ENCODE measurements around the gene CCDC33. TPM values are rescaled to one million over a fixed set of nuclear protein-coding genes. Genes with fewer than 3 reads are reported as not detected.

The CCDC33 gene
- total RNA-seq, 1 experiment from 2014 or later, result 2.7 TPM

DNA sequence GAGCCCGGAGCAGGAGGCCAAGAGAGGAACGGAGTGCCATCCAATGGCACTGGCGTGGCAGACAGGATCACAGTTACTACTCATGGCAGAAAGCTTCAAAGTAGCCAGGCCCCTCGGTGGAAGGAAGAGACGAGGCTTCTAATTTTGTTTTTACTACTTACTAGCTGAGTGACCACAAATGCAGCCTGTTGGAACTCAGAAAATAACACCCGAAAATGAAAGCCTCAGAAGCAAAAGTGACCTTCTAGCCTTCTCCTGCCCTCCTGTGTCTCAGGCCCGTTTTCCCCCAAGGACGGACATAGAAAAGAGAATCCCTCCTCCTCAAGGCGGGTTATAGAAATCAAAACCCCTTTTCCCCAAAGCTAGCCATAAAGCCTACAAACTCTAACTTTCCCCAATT, 23.6 kb upstream of the CCDC33 start:
- TF ChIP-seq, protein P1, sequence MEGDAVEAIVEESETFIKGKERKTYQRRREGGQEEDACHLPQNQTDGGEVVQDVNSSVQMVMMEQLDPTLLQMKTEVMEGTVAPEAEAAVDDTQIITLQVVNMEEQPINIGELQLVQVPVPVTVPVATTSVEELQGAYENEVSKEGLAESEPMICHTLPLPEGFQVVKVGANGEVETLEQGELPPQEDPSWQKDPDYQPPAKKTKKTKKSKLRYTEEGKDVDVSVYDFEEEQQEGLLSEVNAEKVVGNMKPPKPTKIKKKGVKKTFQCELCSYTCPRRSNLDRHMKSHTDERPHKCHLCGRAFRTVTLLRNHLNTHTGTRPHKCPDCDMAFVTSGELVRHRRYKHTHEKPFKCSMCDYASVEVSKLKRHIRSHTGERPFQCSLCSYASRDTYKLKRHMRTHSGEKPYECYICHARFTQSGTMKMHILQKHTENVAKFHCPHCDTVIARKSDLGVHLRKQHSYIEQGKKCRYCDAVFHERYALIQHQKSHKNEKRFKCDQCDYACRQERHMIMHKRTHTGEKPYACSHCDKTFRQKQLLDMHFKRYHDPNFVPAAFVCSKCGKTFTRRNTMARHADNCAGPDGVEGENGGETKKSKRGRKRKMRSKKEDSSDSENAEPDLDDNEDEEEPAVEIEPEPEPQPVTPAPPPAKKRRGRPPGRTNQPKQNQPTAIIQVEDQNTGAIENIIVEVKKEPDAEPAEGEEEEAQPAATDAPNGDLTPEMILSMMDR (IDR thresholded peaks at IDR 0.05; ENCODE audit: unreplicated experiment), result no peak
- no peaks in the 10 kb centered on the region for H3K9me3 Mint-ChIP-seq (ENCODE audit: low read depth, unreplicated experiment)
- H3K4me1 Mint-ChIP-seq (ENCODE audit: low read depth, unreplicated experiment), result peaks cover 42% of the 10 kb centered on the region
- H3K27ac Mint-ChIP-seq (ENCODE audit: unreplicated experiment), result no peak overlapping the region
- H3K4me3 Mint-ChIP-seq (ENCODE audit: low read depth, unreplicated experiment), result no peak overlapping the region
- BruUV-seq (replicated peaks), result no TSS peak
- intact Hi-C loops (cut with micrococcal nuclease; ENCODE audit: unreplicated experiment), result no loop called here
- peaks cover 5% of the 10 kb centered on the region for H3K36me3 Mint-ChIP-seq (ENCODE audit: insufficient read depth, unreplicated experiment)
- CTCF ChIA-PET, result no interaction called here
- DNase-seq, result no peak
- H3K27me3 Mint-ChIP-seq (ENCODE audit: unreplicated experiment), result peaks cover 38% of the 10 kb centered on the region

DNA sequence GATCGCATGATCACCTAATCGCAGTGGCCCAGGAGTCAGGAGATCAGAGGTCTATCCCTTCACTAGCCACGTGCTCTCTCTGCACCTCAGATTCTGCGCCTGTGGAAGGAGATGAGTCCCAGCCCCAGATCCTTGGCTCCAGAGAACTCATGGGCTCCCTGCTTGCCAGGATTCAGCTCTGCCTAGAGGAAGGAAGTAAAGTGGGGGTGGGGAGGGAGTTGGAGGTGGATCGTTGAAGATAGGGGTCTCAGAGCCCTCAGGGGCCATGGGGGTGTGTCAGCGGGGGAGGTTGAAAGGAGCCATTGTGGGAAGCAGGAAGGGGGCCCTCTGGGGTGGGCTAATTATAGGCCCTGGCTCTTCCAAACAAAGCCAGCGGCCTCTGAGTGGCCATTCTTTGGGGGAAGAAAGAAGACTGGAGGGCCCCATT, 22.3 kb upstream of the CCDC33 start:
- DNase-seq, result no peak
- Mint-ChIP-seq H3K9me3 (ENCODE audit: low read depth, unreplicated experiment) (no peaks in the 10 kb centered on the region), H3K36me3 (ENCODE audit: insufficient read depth, unreplicated experiment) (peaks cover 5% of the 10 kb centered on the region), H3K4me1 (ENCODE audit: low read depth, unreplicated experiment) (peaks cover 41% of the 10 kb centered on the region), H3K27ac (ENCODE audit: unreplicated experiment) (no peak overlapping the region), H3K4me3 (ENCODE audit: low read depth, unreplicated experiment) (no peak overlapping the region), H3K27me3 (ENCODE audit: unreplicated experiment) (peaks cover 29% of the 10 kb centered on the region)
- CTCF ChIA-PET, result interaction anchor here (0.7 kb wide), 1 partner anchor 51 kb away, joined by 4 read pairs; no protein-coding TSS in a partner anchor
- intact Hi-C loops (cut with micrococcal nuclease; ENCODE audit: unreplicated experiment), result no loop called here
- TF ChIP-seq, protein P1 (IDR thresholded peaks at IDR 0.05; ENCODE audit: unreplicated experiment), result no peak
- no TSS peak for BruUV-seq (replicated peaks)

GRCh38 chr15:74214324-74215021, 21.7 kb upstream of the CCDC33 start:
- H3K27ac Mint-ChIP-seq (ENCODE audit: unreplicated experiment), result no peak overlapping the region
- H3K9me3 Mint-ChIP-seq (ENCODE audit: low read depth, unreplicated experiment), result no peaks in the 10 kb centered on the region
- H3K27me3 Mint-ChIP-seq (ENCODE audit: unreplicated experiment), result peaks cover 33% of the 10 kb centered on the region
- H3K4me3 Mint-ChIP-seq (ENCODE audit: low read depth, unreplicated experiment), result no peak overlapping the region
- H3K36me3 Mint-ChIP-seq (ENCODE audit: insufficient read depth, unreplicated experiment), result peaks cover 5% of the 10 kb centered on the region
- no peak for DNase-seq
- CTCF ChIA-PET, result interaction anchor here (0.9 kb wide), 1 partner anchor 14 kb away, joined by 3 read pairs; no protein-coding TSS in a partner anchor
- TF ChIP-seq, protein P1 (IDR thresholded peaks at IDR 0.05; ENCODE audit: unreplicated experiment), result no peak
- H3K4me1 Mint-ChIP-seq (ENCODE audit: low read depth, unreplicated experiment), result peaks cover 36% of the 10 kb centered on the region
- intact Hi-C loops (cut with micrococcal nuclease; ENCODE audit: unreplicated experiment), result no loop called here
- BruUV-seq (replicated peaks), result no TSS peak

DNA sequence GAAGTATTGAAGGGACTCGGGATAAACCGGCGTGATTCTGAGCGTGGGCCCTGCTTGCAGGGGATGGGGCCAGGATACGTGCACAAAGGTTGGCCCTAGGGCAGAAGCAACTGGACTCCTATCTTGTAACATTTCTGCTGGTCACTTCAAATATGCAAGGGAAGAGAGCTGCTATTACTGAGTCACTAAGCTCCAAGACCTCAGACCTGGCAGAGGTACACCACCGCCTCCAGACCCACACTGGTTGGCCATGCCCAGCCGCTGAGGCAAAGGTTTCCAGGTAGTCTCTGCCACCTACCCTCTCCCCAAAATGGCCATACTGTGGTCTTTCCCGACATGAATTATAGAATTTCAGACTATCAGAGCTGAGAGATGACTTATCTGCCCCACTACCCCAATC, 20.2 kb upstream of the CCDC33 start:
- H3K4me3 Mint-ChIP-seq (ENCODE audit: low read depth, unreplicated experiment), result no peak overlapping the region
- peaks cover 44% of the 10 kb centered on the region for H3K4me1 Mint-ChIP-seq (ENCODE audit: low read depth, unreplicated experiment)
- no TSS peak for BruUV-seq (replicated peaks)
- no peaks in the 10 kb centered on the region for H3K9me3 Mint-ChIP-seq (ENCODE audit: low read depth, unreplicated experiment)
- TF ChIP-seq, protein P1 (IDR thresholded peaks at IDR 0.05; ENCODE audit: unreplicated experiment), result no peak
- intact Hi-C loops (cut with micrococcal nuclease; ENCODE audit: unreplicated experiment), result no loop called here
- no peak overlapping the region for H3K27ac Mint-ChIP-seq (ENCODE audit: unreplicated experiment)
- DNase-seq, result no peak
- CTCF ChIA-PET, result interaction anchor here (0.6 to 1.2 kb wide), 5 partner anchors 9 to 78 kb away, joined by 3 to 5 read pairs (median 3); no protein-coding TSS in a partner anchor
- peaks cover 46% of the 10 kb centered on the region for H3K27me3 Mint-ChIP-seq (ENCODE audit: unreplicated experiment)
- peaks cover 5% of the 10 kb centered on the region for H3K36me3 Mint-ChIP-seq (ENCODE audit: insufficient read depth, unreplicated experiment)

All from Calu3 (cell line).